Panc1 (cell line): ENCODE measurements around the gene FGGY.
"Not testable (repeated sequence)": the region's sequence is repeated elsewhere in the genome, so short reads cannot be mapped to it uniquely, and the experiment has no call there.

Source experiments
- CTCF ChIP-seq: fragments of 450-650 bp; IDR thresholded peaks from 2 replicates; pipeline ENCODE4 v1.5.1; 2017; ENCODE audit warnings: mild to moderate bottlenecking
- POLR2AphosphoS5 ChIP-seq: IDR thresholded peaks from 2 replicates; pipeline ENCODE4 v1.6.1; 2012; ENCODE audit warnings: mild to moderate bottlenecking, low read depth, low read length, moderate library complexity
- SIN3A ChIP-seq: IDR thresholded peaks from 2 replicates; pipeline ENCODE4 v1.6.1; 2012; ENCODE audit warnings: low read depth, mild to moderate bottlenecking, low read length, moderate library complexity, borderline replicate concordance; ENCODE audit not compliant: insufficient read depth
- TCF7L2 ChIP-seq: IDR thresholded peaks from 2 replicates; pipeline ENCODE4 v1.6.1; 2011; ENCODE audit warnings: mild to moderate bottlenecking, low read depth, low read length, inconsistent platforms
- TF ChIP-seq, protein P1 (sequence below), 2 experiments: IDR thresholded peaks; 2 replicates each; pipeline ENCODE4 v1.6.1; 2011 to 2012; ENCODE audit warnings: low read depth in 2 of 2, control low read depth in 1 of 2, low read length in 1 of 2, mild to moderate bottlenecking in 1 of 2, moderate library complexity in 1 of 2; ENCODE audit not compliant: insufficient read depth in 1 of 2

DNA sequence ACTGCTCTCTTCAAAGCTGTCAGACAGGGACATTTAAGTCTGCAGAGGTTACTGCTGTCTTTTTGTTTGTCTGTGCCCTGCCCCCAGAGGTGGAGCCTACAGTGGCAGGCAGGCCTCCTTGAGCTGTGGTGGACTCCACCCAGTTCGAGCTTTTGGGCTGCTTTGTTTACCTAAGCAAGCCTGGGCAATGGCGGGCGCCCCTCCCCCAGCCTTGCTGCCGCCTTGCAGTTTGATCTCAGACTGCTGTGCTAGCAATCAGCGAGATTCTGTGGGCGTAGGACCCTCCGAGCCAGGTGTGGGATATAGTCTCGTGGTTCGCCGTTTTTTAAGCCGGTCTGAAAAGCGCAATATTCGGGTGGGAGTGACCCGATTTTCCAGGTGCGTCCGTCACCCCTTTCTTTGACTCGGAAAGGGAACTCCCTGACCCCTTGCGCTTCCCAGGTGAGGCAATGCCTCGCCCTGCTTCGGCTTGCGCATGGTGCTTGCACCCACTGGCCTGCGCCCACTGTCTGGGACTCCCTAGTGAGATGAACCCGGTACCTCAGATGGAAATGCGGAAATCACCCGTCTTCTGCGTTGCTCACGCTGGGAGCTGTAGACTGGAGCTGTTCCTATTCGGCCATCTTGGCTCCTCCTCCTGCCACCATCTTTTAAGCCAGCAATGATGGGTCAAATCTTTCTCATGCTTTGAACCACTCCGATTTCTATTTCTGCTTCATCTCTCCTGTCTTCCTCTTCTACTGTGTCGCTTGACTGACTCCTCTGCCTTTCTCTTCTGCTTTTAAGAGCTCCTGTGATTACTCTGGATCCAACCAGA is 356.5 kb downstream of the FGGY start:
- TF ChIP-seq CTCF, POLR2AphosphoS5, SIN3A, TCF7L2: not testable (repeated sequence)
- TF ChIP-seq, protein P1, sequence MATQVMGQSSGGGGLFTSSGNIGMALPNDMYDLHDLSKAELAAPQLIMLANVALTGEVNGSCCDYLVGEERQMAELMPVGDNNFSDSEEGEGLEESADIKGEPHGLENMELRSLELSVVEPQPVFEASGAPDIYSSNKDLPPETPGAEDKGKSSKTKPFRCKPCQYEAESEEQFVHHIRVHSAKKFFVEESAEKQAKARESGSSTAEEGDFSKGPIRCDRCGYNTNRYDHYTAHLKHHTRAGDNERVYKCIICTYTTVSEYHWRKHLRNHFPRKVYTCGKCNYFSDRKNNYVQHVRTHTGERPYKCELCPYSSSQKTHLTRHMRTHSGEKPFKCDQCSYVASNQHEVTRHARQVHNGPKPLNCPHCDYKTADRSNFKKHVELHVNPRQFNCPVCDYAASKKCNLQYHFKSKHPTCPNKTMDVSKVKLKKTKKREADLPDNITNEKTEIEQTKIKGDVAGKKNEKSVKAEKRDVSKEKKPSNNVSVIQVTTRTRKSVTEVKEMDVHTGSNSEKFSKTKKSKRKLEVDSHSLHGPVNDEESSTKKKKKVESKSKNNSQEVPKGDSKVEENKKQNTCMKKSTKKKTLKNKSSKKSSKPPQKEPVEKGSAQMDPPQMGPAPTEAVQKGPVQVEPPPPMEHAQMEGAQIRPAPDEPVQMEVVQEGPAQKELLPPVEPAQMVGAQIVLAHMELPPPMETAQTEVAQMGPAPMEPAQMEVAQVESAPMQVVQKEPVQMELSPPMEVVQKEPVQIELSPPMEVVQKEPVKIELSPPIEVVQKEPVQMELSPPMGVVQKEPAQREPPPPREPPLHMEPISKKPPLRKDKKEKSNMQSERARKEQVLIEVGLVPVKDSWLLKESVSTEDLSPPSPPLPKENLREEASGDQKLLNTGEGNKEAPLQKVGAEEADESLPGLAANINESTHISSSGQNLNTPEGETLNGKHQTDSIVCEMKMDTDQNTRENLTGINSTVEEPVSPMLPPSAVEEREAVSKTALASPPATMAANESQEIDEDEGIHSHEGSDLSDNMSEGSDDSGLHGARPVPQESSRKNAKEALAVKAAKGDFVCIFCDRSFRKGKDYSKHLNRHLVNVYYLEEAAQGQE (IDR thresholded peaks at IDR 0.05; ENCODE audit: insufficient read depth in 1 of 2, low read depth in 2 of 2, low read length in 1 of 2) = not testable (repeated sequence)
